A549 (cell line): ENCODE measurements around the gene BTG4. TPM values are rescaled to one million over a fixed set of nuclear protein-coding genes. Genes with fewer than 3 reads are reported as not detected.

Source experiments
- ATAC-seq, 2 experiments: fragments of 200-7000 bp in 1 of 2; fragments of >200 bp in 1 of 2; cut with Nextera tagmentation in 1 of 2; cut with Tn5 transposase in 1 of 2; 3 replicates each; pipeline versions ENCODE4 v1.8.0 to v1.9.1; 2018 to 2020; ENCODE audit warnings: mild to moderate bottlenecking in 1 of 2, moderate library complexity in 1 of 2
- CTCF ChIA-PET: fragments of 300-600 bp; sonication (Branson Sonifier 250); formaldehyde crosslinking; extraction: SDS; loops from one replicate; lab custom pipeline; 2021; ENCODE audit warnings: antibody characterized with exemption, inconsistent platforms; lab: Yijun Ruan, JAX
- POLR2A ChIA-PET: fragments of 350-600 bp; formaldehyde crosslinking; extraction: SDS; loops from one replicate; lab custom pipeline; 2021; ENCODE audit warnings: antibody characterized with exemption, inconsistent platforms; lab: Yijun Ruan, JAX
- DNase-seq, 2 experiments: peaks; one replicate each; pipeline versions ENCODE4 v3.0.0 to v3.0.0-alpha.2; 2011 to 2016; ENCODE audit warnings: low read depth in 1 of 2, low spot score in 1 of 2
- FAIRE-seq: peaks from 2 replicates; lab custom pipeline; 2011; peaks lifted over from hg19 to GRCh38; lab: Jason Lieb, UNC
- H3K27ac ChIP-seq, 2 experiments: fragments of >200 bp; sonication (Bioruptor Twin); formaldehyde crosslinking; 3 replicates each; pipeline ENCODE4 v1.5.1; 2016 to 2017
- H3K4me1 ChIP-seq: fragments of >200 bp; sonication (Bioruptor Twin); formaldehyde crosslinking; 3 replicates; pipeline ENCODE4 v1.6.1; 2016
- H3K4me2 ChIP-seq: fragments of >200 bp; sonication (Bioruptor Twin); formaldehyde crosslinking; 3 replicates; pipeline ENCODE4 v1.6.1; 2016
- H3K4me3 ChIP-seq: fragments of >200 bp; sonication (Bioruptor Twin); formaldehyde crosslinking; 3 replicates; pipeline ENCODE4 v1.5.1; 2016
- H3K9me3 ChIP-seq: fragments of >200 bp; sonication (Bioruptor Twin); formaldehyde crosslinking; 3 replicates; pipeline ENCODE4 v1.6.1; 2016
- CBX2 ChIP-seq: fragments of 200-600 bp; sonication (generic); IDR thresholded peaks from 2 replicates; pipeline ENCODE4 v1.6.1; 2016; ENCODE audit warnings: low read depth, mild to moderate bottlenecking, borderline replicate concordance
- CBX8 ChIP-seq: fragments of 200-600 bp; sonication (generic); IDR thresholded peaks from 2 replicates; pipeline ENCODE4 v1.6.1; 2016
- CEBPB ChIP-seq, 2 experiments: fragments of >200 bp in 1 of 2; sonication (Bioruptor Twin) in 1 of 2; formaldehyde crosslinking in 1 of 2; IDR thresholded peaks; 2 replicates each; pipeline ENCODE4 v1.6.1; 2012 to 2016
- EHMT2 ChIP-seq: fragments of 200-600 bp; sonication (generic); IDR thresholded peaks from 2 replicates; pipeline ENCODE4 v1.6.1; 2016; ENCODE audit warnings: antibody characterized with exemption, low read depth, mild to moderate bottlenecking, moderate library complexity
- EP300 ChIP-seq, 2 experiments: fragments of >200 bp; sonication (Bioruptor Twin); formaldehyde crosslinking; IDR thresholded peaks; 2 replicates in 1 of 2; 3 replicates in 1 of 2; pipeline ENCODE4 v1.6.1; 2016 to 2017
- FOSB ChIP-seq: fragments of 250-450 bp; sonication (Bioruptor Pico); IDR thresholded peaks from 2 replicates; pipeline ENCODE4 v1.5.0; 2020; ENCODE audit warnings: mild to moderate bottlenecking, moderate library complexity
- FOSL2 ChIP-seq, 2 experiments: fragments of 450-650 bp in 1 of 2; fragments of >200 bp in 1 of 2; sonication (Bioruptor Twin) in 1 of 2; formaldehyde crosslinking; IDR thresholded peaks; 2 replicates each; pipeline versions ENCODE4 v1.5.0 to v1.6.1; 2016 to 2020; ENCODE audit warnings: mild to moderate bottlenecking in 1 of 2, moderate library complexity in 1 of 2
- FOXS1 ChIP-seq: fragments of 250-450 bp; sonication (Bioruptor Pico); IDR thresholded peaks from 2 replicates; pipeline ENCODE4 v1.5.0; 2020; ENCODE audit warnings: mild to moderate bottlenecking, moderate library complexity
- HEYL ChIP-seq: fragments of 250-450 bp; sonication (Bioruptor Pico); IDR thresholded peaks from 2 replicates; pipeline ENCODE4 v1.8.0; 2021; ENCODE audit warnings: mild to moderate bottlenecking, moderate library complexity
- HOXA7 ChIP-seq: fragments of 250-450 bp; sonication (Bioruptor Pico); IDR thresholded peaks from 2 replicates; pipeline ENCODE4 v1.5.0; 2020; ENCODE audit warnings: mild to moderate bottlenecking, moderate library complexity
- HOXB13 ChIP-seq: fragments of 250-450 bp; sonication (Bioruptor Pico); IDR thresholded peaks from 2 replicates; pipeline ENCODE4 v1.5.0; 2020; ENCODE audit warnings: low read depth, mild to moderate bottlenecking, moderate library complexity
- HOXB5 ChIP-seq: fragments of 250-450 bp; sonication (Bioruptor Pico); IDR thresholded peaks from 2 replicates; pipeline ENCODE4 v1.5.0; 2020; ENCODE audit warnings: mild to moderate bottlenecking, moderate library complexity
- JUN ChIP-seq, 2 experiments: fragments of >200 bp; sonication (Bioruptor Twin); formaldehyde crosslinking; IDR thresholded peaks; 2 replicates in 1 of 2; 3 replicates in 1 of 2; pipeline ENCODE4 v1.6.1; 2016 to 2017
- MYC ChIP-seq: IDR thresholded peaks from 2 replicates; pipeline ENCODE4 v1.6.1; 2012; ENCODE audit warnings: mild to moderate bottlenecking, inconsistent platforms, low read length, improper control_type of control experiment, borderline replicate concordance
- PHF8 ChIP-seq: fragments of 200-600 bp; sonication (generic); IDR thresholded peaks from 2 replicates; pipeline ENCODE4 v1.6.1; 2016; ENCODE audit warnings: low read depth, mild to moderate bottlenecking, antibody characterized with exemption, moderate library complexity, borderline replicate concordance
- POLR2AphosphoS2 ChIP-seq: conservative IDR thresholded peaks from 2 replicates; pipeline ENCODE4 v1.6.1; 2012; ENCODE audit warnings: low read length, improper control_type of control experiment, inconsistent platforms
- RAD21 ChIP-seq, 2 experiments: fragments of >200 bp in 1 of 2; sonication (Bioruptor Twin) in 1 of 2; formaldehyde crosslinking in 1 of 2; IDR thresholded peaks in 1 of 2; conservative IDR thresholded peaks in 1 of 2; 2 replicates in 1 of 2; 3 replicates in 1 of 2; pipeline ENCODE4 v1.6.1; 2012 to 2018; ENCODE audit warnings: inconsistent platforms in 1 of 2
- RARB ChIP-seq: fragments of 250-450 bp; sonication (Bioruptor Pico); IDR thresholded peaks from 2 replicates; pipeline ENCODE4 v1.8.0; 2021; ENCODE audit warnings: mild to moderate bottlenecking, moderate library complexity
- RCOR1 ChIP-seq: fragments of 150-350 bp; IDR thresholded peaks from 2 replicates; pipeline ENCODE4 v1.6.1; 2014; ENCODE audit warnings: antibody characterized with exemption, low read length, low read depth
- RNF2 ChIP-seq: fragments of 200-600 bp; sonication (generic); IDR thresholded peaks from 2 replicates; pipeline ENCODE4 v1.6.1; 2016; ENCODE audit warnings: low read depth, mild to moderate bottlenecking, antibody characterized with exemption, moderate library complexity, borderline replicate concordance
- SREBF2 ChIP-seq: fragments of 450-650 bp; IDR thresholded peaks from 2 replicates; pipeline ENCODE4 v1.6.1; 2014; ENCODE audit warnings: mild to moderate bottlenecking, moderate library complexity
- TFCP2L1 ChIP-seq: fragments of 250-450 bp; sonication (Bioruptor Pico); IDR thresholded peaks from 2 replicates; pipeline ENCODE4 v1.5.0; 2021; ENCODE audit warnings: mild to moderate bottlenecking
- TP53 ChIP-seq: fragments of 250-450 bp; sonication (Bioruptor Pico); IDR thresholded peaks from 2 replicates; pipeline ENCODE4 v1.5.0; 2021; ENCODE audit warnings: mild to moderate bottlenecking, moderate library complexity
- ZFP36 ChIP-seq: fragments of 450-650 bp; IDR thresholded peaks from 2 replicates; pipeline ENCODE4 v1.6.1; 2014; ENCODE audit warnings: borderline replicate concordance; ENCODE audit not compliant: partially characterized antibody
- WGBS: methylation state at CpG from one replicate; pipeline ENCODE4 v1.1.6; 2017; ENCODE audit errors: missing lambda C conversion rate; 5-methylcytosine and 5-hydroxymethylcytosine counted together
- polyA plus RNA-seq, 4 experiments: library from polyadenylated mRNA; depleted of rRNA in 3 of 4; stranded (reverse); fragments of >200 nt; fragmentation: RNase III in 1 of 4; extraction: RNeasy Plus Mini Kit Qiagen cat#74134 plus additional on column Dnase treatment in 1 of 4; gene quantifications; 2 replicates in 3 of 4; 3 replicates in 1 of 4; pipeline ENCODE4 v1.2.3, GENCODE V29; 2011 to 2017
- TF ChIP-seq, protein P1 (sequence below): fragments of 450-650 bp; IDR thresholded peaks from 2 replicates; pipeline ENCODE4 v1.6.1; 2014; ENCODE audit warnings: antibody characterized with exemption
- TF ChIP-seq, protein P2 (sequence below): fragments of 250-450 bp; sonication (Bioruptor Pico); IDR thresholded peaks from 2 replicates; pipeline ENCODE4 v1.5.0; 2020; ENCODE audit warnings: low read depth, mild to moderate bottlenecking, moderate library complexity
- TF ChIP-seq, protein P3 (sequence below): IDR thresholded peaks from 2 replicates; pipeline ENCODE4 v1.6.1; 2012
- TF ChIP-seq, protein P4 (sequence below): IDR thresholded peaks from 2 replicates; pipeline ENCODE4 v1.6.1; 2012

Gene BTG4
- polyA plus RNA-seq, 2 of the 4 experiments (the other 2 are of a cell fraction), result 0.23 to 0.36 TPM

DNA sequence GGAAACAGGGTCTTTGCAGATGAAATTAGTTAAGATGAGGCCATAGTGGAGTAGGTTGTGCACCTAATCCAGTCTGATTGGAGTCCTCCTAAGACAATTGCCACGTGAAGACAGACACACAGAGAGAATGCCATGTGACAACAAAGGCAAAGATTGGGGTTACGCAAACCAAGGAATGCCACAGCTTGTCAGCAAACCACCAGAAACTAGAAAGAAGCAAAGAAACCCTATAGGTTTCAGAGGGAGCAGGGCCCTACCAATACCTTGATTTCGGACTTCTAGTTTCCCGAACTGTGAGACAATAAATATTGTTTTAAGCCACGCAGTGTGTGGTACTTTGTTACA lies 20.2 kb upstream of the BTG4 start:
- H3K4me2 ChIP-seq, result peak overlapping the region; percentile 61
- no peaks in the 10 kb centered on the region for H3K9me3 ChIP-seq
- TF ChIP-seq FOXS1 (CRISPR knock-in tag) (no peak), ZFP36 (no peak), CBX8 (no peak), TP53 (CRISPR knock-in tag) (no peak), MYC (no peak), JUN (IDR thresholded peaks at IDR 0.05) (no peak), EHMT2 (no peak), HEYL (no peak), RCOR1 (no peak), HOXB13 (CRISPR knock-in tag) (no peak), CEBPB (IDR thresholded peaks at IDR 0.05) (peak in 1 of 2 experiments; percentile 68; a peak in 2 of 4 replicates), EP300 (IDR thresholded peaks at IDR 0.05) (no peak), RAD21 (conservative IDR thresholded peaks at IDR 0.05 in 1 of 2, IDR thresholded peaks at IDR 0.05 in 1 of 2) (no peak), HOXA7 (CRISPR knock-in tag) (no peak), FOSB (no peak)
- TF ChIP-seq, protein P1, sequence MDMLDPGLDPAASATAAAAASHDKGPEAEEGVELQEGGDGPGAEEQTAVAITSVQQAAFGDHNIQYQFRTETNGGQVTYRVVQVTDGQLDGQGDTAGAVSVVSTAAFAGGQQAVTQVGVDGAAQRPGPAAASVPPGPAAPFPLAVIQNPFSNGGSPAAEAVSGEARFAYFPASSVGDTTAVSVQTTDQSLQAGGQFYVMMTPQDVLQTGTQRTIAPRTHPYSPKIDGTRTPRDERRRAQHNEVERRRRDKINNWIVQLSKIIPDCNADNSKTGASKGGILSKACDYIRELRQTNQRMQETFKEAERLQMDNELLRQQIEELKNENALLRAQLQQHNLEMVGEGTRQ, result peak; percentile 39; the same call in 1 of the 2 replicates
- TF ChIP-seq, protein P2, sequence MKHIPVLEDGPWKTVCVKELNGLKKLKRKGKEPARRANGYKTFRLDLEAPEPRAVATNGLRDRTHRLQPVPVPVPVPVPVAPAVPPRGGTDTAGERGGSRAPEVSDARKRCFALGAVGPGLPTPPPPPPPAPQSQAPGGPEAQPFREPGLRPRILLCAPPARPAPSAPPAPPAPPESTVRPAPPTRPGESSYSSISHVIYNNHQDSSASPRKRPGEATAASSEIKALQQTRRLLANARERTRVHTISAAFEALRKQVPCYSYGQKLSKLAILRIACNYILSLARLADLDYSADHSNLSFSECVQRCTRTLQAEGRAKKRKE (CRISPR knock-in tag), result no peak
- ChIA-PET POLR2A (interaction anchor here (2.3 kb wide), 1 partner anchor 20 kb away, joined by 6 read pairs; the partner anchor contains the start of gene BTG4), CTCF (interaction anchor here (1.6 kb wide), 1 partner anchor 23 kb away, joined by 3 read pairs; no protein-coding TSS in a partner anchor)
- DNase-seq, result no peak
- FAIRE-seq, result no peak
- 75% methylated on average over 5 of the region's 5 CpGs for WGBS
- peak; percentile 33 to 48; a peak in 3 of 6 replicates for ATAC-seq
- H3K27ac ChIP-seq, result peak overlapping the region; percentile 56 to 83; a peak in 5 of 6 replicates
- peaks cover 32% of the 10 kb centered on the region for H3K4me1 ChIP-seq
- no peak overlapping the region for H3K4me3 ChIP-seq

DNA sequence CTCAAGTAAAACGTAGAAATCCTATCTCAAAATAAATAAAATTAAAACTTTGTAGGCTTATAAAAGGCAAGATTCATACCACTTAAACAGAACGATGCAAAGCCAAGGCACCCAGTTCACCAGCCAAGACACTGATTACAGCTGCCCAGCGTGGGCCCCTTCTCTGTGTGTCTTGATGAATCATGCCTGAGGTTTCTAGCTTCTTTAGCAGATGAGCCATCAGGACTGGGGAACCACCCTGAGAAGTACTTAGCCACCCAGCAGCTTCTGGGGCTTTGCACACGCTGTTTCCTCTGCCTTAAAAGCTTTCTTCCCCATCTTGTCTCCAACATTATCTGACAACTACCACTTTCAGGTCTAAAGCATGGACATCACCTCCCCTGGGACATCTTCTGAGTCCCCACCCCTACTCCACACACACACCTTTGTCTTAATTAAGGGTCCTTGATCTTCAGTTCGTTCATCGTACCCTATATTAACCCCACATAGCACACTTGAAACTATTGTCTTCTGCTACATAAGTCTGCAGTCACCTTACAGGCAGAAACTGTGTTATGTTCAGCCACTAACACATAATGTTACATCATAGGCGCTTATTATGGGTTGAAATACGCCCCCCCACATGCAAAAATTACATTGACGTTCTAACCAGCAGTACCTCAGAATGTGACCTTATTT lies 19.6 kb upstream of the BTG4 start:
- DNase-seq (peak; percentile 75 to 80), ATAC-seq (peak; percentile 99 to 100)
- CTCF ChIA-PET, result interaction anchor here (1.6 kb wide), 1 partner anchor 23 kb away, joined by 3 read pairs; no protein-coding TSS in a partner anchor
- H3K4me3 ChIP-seq, result no peak overlapping the region
- no peaks in the 10 kb centered on the region for H3K9me3 ChIP-seq
- 28% methylated on average over 9 of the region's 9 CpGs for WGBS
- peaks cover 32% of the 10 kb centered on the region for H3K4me1 ChIP-seq
- POLR2A ChIA-PET, result interaction anchor here (0.9 to 2.3 kb wide), 2 partner anchors 9 to 19 kb away, joined by 3 to 6 read pairs; partner anchors contain the start of genes BTG4 and LAYN
- peak overlapping the region; percentile 56 to 83; a peak in 5 of 6 replicates for H3K27ac ChIP-seq
- peak overlapping the region; percentile 61 for H3K4me2 ChIP-seq
- TF ChIP-seq, protein P3, sequence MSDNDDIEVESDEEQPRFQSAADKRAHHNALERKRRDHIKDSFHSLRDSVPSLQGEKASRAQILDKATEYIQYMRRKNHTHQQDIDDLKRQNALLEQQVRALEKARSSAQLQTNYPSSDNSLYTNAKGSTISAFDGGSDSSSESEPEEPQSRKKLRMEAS, result peak; percentile 25; the same call in 1 of the 2 replicates
- TF ChIP-seq TFCP2L1 (CRISPR knock-in tag), result no peak
- TF ChIP-seq FOSL2 (IDR thresholded peaks at IDR 0.05), result peak; percentile 41; the same call in 1 of the 2 replicates
- peak; percentile 77 for TF ChIP-seq FOSL2 (CRISPR knock-in tag; IDR thresholded peaks at IDR 0.05)
- TF ChIP-seq RCOR1, result no peak
- TF ChIP-seq, all 56 proteins: peak for 2
- no peak for FAIRE-seq

DNA sequence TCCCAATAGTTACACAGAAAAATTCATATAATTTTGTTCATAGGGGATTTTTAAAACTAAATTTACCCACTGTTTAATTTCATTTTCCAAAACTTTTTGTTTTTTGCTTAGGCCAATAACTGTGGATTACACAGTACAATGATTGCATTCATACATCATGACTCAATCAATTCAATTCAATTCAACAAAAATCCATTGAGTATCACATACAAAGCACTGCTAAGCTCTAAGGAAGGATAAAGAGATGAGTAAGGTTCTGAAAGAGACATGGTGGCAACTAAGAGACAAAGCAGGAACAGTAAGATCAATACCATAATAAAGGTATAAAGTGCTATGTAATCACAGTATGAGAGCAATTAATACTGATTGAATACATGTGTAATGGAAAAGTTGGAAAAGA lies 18.9 kb upstream of the BTG4 start:
- Histone ChIP-seq H3K4me2 (peak overlapping the region; percentile 61), H3K4me3 (no peak overlapping the region), H3K4me1 (peaks cover 38% of the 10 kb centered on the region), H3K9me3 (no peaks in the 10 kb centered on the region), H3K27ac (peak overlapping the region; percentile 34 to 42; a peak in 3 of 6 replicates)
- no peak for FAIRE-seq
- CTCF ChIA-PET, result interaction anchor here (1.6 kb wide), 1 partner anchor 24 kb away, joined by 3 read pairs; no protein-coding TSS in a partner anchor
- ATAC-seq, result peak in 1 of 2 experiments; percentile 39; a peak in 2 of 6 replicates
- DNase-seq, result no peak
- POLR2A ChIA-PET, result interaction anchor here (0.9 to 2.3 kb wide), 2 partner anchors 10 to 19 kb away, joined by 3 to 6 read pairs; partner anchors contain the start of genes BTG4 and LAYN
- TF ChIP-seq, protein P3, result no peak
- TF ChIP-seq TFCP2L1 (CRISPR knock-in tag), result no peak
- TF ChIP-seq, protein P1, result no peak
- TF ChIP-seq RNF2, result no peak
- TF ChIP-seq POLR2AphosphoS2, result no peak
- TF ChIP-seq HOXB5 (CRISPR knock-in tag), result no peak
- no peak for TF ChIP-seq HOXA7 (CRISPR knock-in tag)
- no peak for TF ChIP-seq PHF8
- no peak for TF ChIP-seq CBX8
- TF ChIP-seq, protein P4, sequence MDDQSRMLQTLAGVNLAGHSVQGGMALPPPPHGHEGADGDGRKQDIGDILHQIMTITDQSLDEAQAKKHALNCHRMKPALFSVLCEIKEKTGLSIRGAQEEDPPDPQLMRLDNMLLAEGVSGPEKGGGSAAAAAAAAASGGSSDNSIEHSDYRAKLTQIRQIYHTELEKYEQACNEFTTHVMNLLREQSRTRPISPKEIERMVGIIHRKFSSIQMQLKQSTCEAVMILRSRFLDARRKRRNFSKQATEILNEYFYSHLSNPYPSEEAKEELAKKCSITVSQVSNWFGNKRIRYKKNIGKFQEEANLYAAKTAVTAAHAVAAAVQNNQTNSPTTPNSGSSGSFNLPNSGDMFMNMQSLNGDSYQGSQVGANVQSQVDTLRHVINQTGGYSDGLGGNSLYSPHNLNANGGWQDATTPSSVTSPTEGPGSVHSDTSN, result no peak
- TF ChIP-seq CBX2, result no peak
- no peak for TF ChIP-seq JUN (IDR thresholded peaks at IDR 0.05)
- no peak for TF ChIP-seq RARB
- TF ChIP-seq SREBF2, result no peak
- no peak for TF ChIP-seq RCOR1
